GM18909 (cell line): ENCODE data around the gene H2AZ1.
A peak's percentile ranks its signal among the peaks of the same experiment; 100 is the strongest.
"Not testable (repeated sequence)": the region's sequence is repeated elsewhere in the genome, so short reads cannot be mapped to it uniquely, and the experiment has no call there.

ENCODE experiments used
- ATAC-seq: cut with Tn5 transposase; IDR thresholded peaks from one replicate; pipeline ENCODE4 v1.9.1; 2021; ENCODE audit warnings: mild to moderate bottlenecking; ENCODE audit not compliant: unreplicated experiment, poor library complexity

The H2AZ1 gene

DNA sequence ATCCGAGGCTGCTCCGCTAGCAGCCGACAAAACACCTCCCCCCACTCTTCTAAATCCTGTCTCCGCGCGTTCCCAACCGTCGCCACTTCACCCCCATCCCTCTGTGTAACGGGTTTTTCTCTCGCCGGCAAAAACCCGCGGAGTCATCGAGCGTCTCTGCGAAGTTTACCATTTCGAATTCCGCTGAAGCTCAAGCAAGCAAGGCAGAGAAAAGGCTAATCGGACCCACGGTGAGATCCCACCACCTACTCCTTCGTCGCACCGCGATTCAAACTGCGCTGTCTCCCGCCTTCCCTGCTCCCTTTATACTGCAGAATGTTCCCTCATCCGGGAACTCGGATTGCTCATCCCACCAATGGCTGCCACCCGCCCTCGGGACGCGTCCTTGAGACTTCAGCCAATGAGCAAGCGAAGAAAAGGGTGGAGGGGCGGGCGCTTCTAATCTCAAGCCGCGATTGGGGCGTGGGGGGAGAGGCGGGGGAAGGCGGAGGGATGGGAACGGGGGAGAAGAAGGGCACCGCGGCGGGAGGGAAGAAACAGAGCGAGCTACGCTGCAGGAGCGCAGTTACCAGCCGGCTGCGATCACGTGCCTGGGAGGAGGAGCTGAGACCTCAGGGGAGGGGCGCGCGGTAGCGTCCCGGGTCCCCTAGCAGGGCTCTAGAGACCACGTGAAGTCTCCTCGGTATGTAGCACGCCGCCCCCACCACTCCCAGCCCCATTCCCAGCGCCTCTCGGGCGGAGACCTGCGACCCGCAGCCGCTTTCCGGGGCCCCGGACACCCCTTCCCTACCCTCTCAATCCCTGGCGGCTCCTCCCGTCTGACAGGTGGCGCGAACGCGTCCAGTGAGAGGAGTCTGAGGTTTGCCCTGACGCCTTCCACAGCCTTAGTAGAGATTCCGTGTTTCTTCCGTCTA is at the start of gene H2AZ1:
TSS of gene H2AZ1 (minus strand) at position 277 of the 914 bp plus-strand sequence. CDS start at position 172, 105 bp downstream.
- ATAC-seq: peak; percentile 64

DNA sequence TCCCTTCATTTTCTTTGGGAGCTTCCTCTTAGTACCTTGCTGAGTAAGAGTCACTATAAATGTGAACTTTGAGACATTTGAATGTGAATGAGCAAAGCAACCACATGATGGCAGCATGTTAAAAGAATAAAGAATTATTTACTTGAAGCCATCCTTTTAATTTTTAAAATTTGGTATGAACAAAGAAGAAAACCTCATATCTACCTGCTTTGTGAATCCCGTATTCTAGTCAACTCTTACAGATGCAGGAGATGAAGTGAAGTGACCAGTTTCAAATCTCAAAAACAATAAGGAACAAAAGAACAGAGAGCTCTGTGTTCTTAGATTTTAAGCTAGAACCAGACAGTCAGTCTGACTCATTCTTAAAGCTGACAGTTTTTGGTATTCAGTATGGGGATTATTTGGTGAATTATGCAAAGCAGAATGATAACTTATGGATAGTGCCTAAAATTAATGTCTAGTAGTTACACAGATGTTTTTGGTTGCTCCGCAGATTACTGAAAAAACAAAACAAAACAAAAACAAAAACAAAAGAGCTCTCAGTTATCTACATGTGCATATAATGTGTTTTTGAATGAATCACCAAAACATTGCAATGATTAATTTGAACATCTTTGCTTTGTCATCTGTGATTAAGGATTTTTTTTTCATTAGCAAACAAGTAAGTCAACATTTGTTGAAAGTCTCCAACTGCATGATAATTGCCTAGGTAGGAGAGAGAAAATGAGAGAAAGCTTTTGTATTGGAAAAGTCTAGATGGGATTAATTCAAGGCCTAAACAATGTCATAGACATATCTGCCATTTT is 48.2 kb upstream of the H2AZ1 start:
- no peak for ATAC-seq

DNA sequence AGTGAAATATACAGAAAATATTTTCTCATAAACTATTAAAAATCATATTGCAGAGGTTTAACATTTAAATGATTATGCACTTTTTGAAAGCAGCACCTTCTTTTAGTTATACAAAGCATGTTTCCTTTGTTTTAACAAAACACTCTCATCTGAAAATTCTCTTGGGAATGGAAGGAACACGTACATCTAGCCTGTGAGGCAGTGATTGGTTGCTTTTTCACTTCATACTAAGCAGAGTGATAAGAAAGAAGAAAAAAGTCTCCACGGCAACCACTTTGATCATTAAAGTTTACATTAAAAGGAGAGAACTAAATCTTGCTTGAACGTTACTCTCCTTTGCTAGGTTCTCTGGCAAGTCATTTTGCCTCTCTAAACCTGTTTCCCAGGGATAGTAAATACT is 41.7 kb upstream of the H2AZ1 start:
- no peak for ATAC-seq

DNA sequence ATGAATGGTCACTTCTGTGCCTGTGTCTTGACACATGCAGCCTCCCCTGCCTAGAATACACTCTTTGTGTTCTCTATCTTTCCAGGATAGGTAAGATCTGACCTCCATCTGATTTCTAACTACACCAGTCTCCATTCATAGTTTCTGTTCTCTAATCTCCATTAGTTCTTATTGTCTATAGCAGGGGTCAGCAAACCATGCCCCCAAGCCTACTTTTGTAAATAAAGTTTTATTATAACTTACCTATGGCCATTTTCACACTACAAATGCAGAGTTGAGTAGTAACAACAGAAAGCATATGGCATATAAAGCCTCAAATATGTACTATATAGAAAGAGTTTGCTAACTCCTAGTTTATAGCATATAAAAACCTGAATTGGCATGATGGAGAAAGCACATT is 37.6 kb upstream of the H2AZ1 start:
- ATAC-seq: no peak

DNA sequence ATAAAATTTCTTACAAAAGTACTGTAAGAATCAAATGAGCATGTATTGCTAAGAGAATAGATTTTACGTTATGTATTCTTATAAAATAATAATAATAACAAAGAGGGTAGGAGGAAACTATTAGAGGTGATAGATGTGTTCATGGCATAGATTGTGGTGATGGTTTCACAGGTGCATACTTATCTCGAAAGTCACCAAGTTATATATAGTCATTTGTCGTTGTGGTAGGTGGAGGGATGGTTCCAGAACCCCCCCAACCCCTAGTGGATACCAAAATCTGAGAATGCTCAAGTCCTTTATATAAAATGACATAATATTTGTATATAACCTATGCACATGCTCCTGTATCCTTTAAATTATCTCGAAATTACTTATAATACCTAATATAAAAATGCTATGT is 36.7 kb upstream of the H2AZ1 start:
- ATAC-seq: peak; percentile 65

DNA sequence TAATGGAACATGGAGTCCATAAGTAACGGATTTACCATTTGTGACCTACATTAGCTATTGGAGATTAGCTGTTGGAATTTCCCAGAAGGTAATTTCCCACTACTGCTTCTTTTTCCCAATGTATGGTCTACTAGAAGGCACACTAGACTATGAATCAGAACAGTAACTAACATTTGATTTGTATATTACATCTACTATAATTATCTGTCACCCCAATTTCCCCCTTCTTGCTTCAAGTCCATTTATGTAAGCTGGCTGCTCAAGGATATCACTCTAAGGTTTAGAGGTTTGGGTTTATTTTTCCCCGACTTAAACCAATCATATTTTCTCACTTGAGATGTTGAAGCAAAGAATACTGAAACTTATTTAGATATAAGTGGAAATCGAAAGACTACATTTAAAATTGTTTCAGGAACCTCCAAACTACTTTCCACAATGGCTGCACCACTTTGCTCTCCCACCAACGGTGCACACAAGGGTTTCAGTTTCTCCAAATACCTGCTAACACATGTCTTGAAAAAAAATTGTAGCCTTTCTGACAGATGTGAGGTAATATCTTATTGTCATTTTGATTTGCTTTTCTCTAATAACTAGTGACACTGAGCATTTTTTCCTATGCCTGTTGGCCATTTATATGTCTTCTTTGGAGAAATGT is 33.3 kb upstream of the H2AZ1 start:
- peak; percentile 43 for ATAC-seq

DNA sequence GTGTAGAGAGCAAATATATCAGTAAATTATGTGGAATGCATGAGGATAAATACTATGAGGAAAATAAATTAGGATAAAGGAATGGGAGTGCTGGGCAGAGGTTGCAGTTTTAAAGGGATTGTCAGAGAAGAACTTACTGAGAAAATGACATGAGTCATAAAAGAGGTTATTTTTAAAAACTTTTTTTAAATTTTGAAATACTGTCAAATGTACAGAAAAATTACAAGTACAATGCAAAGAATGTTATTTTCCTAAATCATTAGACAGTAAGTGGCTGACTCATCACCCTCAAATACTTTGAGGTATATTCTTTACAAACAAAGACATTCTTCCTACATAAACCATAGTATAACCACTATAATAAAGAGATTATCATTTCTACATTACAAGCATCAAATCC is 29.8 kb upstream of the H2AZ1 start:
- ATAC-seq: no peak

DNA sequence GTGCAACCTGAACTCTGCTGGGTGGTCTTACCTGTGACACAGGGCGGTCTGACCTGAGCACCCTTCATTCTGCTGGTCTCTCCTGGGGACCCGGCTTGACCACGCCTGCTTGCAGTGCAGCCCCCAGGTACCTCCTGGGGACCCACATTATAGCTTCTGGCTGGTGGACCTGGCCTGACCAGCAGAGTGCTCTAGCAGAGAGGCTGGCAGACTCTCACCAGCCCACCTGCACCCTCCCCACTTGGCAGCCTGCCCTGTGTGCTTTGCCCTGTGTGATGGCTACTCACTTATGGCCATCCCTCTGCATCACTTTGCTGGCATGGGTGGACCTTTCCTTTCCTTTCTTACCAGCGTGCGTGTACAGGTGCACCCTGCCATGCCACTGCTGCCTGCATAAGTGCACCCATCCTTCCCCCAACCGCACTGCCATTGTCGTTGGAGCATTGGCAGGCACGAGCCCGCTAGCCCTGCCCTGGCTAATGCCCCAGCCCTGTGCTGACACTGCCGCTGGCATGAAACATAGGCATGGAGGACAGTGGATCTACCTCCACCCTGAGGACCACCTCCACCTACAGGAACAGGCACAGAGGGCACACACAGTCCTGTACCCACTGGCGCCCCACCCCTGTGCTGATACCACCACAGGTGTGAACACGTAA is 21.5 kb upstream of the H2AZ1 start:
- no peak for ATAC-seq

DNA sequence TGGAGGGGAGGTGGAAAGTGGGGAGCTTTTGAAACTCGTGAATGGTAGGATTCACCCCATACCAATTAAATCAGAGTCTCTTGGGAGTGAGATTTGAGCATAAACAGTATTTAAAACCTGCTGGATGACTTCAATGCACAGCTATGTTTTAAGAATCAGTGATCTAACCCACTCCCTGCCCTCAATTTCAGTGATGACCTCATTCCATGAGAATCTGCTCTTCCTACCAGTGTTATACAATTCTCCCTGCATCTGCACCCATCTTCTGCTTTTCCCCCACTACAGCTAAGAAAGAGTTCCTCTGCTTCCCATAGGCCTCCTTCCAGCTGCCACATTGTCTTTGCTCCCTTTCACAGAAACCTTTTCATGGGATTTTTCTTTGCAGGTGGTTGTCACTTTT is 18.3 kb upstream of the H2AZ1 start:
- ATAC-seq: no peak

DNA sequence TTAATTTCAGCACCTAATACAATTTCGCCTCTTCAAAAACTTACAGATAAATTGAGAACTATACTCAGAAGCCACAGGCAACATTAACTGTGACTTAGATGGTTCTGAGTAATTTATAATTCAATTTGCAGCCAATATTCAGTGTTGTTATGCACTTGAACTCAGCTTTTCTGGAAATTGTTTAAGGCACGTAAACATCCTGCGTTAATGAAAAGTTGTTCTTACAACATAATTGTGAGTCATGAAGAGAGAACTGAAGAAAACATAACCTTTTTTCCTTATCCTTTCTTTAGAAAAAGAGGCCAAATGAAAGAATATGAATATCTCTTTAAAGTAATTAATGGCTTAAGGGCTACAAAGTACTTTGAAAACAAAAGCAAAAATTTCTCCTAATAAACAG is 16.6 kb upstream of the H2AZ1 start:
- ATAC-seq: no peak

DNA sequence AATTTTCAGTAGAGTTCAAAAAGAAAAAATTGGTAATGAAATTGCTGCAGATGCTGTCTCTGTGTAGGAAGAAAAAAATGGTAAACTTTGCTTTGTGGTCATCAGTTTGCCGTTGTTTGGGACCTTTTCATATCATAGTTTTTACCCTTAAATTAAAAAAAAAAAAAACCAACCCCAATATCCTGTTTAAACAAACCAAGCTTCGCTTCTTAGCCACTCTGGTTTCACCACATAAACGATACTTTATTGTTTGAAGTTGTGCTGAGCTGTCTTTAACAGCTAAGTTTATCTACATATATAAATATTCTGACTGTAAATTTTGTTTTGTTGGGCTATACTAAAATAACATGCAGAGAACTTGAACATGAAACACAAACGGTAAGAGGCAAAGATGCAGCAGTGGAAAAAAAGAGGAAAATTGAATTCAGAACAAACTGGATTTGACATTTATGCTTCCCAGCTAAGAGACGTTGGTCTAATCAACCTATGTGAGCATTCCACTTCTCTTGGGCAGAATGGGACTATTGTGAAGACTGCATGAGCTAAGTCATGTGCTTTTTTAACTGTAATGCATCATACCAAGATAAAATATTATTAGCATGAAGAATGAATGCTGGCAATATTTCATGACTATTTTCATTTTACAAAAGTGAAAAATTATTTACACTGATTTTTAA is 15.7 kb upstream of the H2AZ1 start:
- no peak for ATAC-seq

DNA sequence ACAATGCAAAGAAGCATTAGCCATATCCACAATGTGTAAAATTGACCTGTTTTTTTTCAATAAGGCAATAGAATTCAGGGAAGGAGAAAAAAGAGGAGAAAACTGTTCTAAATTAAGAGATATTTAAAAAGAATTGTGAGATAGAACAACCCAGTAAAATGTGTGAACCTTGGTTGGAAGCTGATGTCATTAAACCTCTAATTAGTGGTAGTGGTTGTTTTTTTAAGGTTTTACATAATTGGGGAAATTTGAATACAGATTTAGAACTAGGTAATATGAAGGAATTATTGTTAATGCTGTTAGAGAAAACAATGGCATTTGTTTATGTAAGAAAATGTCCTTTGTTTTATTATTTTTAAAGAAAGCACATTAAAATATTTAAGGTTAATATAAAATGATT is 15.1 kb upstream of the H2AZ1 start:
- ATAC-seq: no peak

DNA sequence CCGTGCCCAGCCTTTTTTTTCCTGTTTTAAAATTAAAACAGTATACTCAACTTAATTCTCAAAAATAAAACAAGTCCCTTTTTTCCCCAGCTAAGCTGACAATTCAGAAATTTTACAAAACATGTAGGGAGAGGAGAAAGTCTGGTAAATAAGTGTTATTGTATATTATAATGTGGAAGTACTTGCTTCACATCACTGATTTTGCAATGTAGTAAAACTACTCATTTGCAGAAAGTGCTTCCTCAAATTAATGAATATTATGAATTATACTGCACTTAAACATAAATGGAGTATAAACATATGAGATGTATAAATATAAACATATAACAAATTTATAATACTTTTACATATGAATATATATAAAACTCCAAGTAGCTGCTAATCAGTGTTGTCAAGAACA is 11.6 kb upstream of the H2AZ1 start:
- ATAC-seq: no peak

DNA sequence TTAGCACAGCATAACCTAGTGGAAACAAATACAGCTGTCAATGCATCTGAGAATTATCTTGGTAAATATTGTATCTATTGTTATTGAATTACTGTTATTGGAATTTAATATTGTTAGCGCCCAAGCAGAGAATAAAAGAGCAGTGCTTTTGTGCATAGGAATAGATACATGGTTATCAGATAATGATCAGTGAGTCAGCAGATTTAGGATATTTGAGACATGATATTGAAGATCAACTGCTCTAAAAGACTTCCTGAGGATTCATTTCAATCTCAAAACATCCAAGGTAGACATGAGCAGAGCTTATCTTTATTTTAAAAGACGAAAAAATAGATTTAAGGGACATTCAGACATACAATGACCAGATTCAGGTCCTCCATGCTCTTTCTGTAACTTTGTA is 10.6 kb upstream of the H2AZ1 start:
- ATAC-seq: no peak

DNA sequence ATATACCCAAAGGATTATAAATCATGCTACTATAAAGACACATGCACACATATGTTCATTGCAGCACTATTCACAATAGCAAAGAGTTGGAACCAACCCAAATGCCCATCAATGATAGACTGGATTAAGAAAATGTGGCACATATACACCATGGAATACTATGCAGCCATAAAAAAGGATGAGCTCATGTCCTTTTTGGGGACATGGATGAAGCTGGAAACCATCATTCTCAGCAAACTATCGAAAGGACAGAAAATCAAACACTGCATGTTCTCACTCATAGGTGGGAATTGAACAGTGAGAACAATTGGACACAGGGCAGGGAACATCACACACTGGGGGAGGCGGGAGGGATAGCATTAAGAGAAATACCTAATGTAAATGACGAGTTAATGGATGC is 8.1 kb upstream of the H2AZ1 start:
- ATAC-seq: not testable (repeated sequence)

DNA sequence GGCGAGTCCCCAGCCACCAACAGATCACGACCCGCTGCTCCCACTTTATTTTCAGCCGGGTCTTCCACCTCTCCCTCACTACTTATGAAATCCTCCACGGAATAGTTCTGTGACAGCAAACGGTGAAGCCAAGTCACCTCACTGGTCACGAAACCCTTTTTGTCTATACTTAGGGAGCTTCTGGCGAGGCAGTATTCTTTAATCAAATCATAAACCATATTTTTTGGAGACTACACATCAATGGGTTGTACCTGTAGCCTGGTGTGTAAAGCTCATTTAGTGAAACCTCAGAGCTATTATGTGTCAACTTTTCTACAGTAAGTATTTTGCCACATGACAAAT is 809 bp upstream of the H2AZ1 start:
- no peak for ATAC-seq

DNA sequence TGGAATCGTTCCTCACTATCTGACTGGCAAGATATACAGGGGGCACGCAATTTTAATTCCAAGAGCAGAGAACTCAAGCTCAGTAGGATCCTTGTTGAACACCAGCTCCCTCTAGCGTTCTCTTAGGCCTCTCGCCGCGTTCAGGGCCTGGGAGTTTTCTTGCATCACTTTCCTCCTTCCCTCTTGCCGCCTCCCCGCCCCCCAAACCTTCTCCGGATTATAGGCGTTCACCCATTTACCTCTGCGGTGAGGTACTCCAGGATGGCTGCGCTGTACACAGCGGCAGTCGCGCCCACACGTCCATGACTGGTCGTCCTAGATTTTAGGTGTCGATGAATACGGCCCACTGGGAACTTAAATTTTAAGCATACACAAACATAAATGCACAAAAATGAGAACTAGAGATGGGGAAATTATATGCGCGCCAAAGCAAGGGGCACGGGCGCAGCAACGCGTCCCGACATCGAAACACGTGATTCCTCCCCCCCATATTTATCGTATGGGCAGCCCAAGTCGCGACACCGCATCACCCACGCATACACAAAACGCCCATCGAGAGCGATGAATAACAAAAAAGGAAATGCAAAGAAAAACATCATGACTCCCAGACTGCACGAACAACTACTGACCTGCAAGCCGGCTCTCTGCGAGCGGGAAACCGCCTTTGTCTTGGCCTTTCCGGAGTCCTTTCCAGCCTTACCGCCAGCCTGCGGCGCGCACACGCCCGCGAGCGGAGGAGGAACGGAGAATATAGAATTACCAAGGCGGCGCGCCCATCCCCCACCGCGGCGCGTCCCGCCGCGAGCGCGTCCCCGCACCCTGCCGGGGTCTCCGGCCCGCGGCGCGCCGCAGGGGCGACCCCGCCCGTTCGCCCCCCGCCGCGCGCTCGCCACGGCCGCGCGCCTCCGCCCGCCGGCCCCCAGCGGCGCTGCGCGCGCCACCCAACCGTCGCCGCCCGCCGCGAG is 759 bp downstream of the H2AZ1 start:
- ATAC-seq: peak; percentile 31

DNA sequence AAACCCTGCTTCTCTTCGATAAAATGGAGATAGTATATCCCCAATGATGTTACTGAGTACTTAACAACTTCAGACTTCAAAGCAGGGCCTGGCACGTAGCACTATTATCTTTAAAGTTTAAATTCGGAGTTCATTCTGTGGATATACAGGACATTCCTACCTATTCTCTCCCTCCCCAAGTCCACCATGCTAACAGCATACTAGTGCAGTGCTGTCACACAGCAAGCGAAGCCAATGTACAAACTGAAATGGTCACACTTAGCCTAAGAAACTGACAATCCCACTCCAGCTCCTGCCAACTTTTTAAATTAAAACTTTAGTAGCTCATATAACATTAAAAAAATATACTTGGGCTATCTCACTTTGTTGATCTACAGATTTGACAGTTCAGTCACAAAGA is 2.5 kb downstream of the H2AZ1 start:
- no peak for ATAC-seq

DNA sequence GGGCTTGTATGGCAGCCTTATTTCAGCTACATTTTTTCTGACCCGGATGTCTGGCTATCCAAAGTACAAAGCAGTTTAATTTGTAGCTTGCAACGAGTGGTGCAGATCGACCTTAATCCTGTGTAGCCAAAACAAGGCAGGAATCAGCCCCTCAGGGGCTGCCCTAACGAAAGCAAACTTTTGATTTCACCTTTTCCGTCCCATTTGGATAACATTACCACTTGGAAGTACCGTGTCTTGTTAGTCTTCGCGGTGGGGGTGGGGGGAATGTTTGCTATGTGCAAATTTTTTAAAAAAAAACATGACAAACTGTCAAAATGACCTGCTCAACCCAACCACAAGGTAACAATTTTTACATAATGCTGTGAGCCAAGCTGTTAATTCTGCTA is 2.9 kb downstream of the H2AZ1 start:
- ATAC-seq: no peak
